Fibroblast of mammary gland (primary cell): Measurements from ENCODE around the gene USP30.
"Not testable (repeated sequence)": the region's sequence is repeated elsewhere in the genome, so short reads cannot be mapped to it uniquely, and the experiment has no call there.

ENCODE experiments used
- DNase-seq: peaks from one replicate; pipeline ENCODE4 v3.0.0-alpha.2; 2010; ENCODE audit warnings: low read depth
- H3K4me3 ChIP-seq: 2 replicates; pipeline ENCODE4 v1.5.1; 2011; ENCODE audit warnings: low read depth, mild to moderate bottlenecking, low read length, moderate library complexity; ENCODE audit not compliant: control insufficient read depth
- TF ChIP-seq, protein P1 (sequence below): conservative IDR thresholded peaks from 2 replicates; pipeline ENCODE4 v1.5.1; 2011; ENCODE audit warnings: low read depth, low read length, inconsistent platforms; ENCODE audit not compliant: control insufficient read depth, insufficient read depth

The USP30 gene

DNA sequence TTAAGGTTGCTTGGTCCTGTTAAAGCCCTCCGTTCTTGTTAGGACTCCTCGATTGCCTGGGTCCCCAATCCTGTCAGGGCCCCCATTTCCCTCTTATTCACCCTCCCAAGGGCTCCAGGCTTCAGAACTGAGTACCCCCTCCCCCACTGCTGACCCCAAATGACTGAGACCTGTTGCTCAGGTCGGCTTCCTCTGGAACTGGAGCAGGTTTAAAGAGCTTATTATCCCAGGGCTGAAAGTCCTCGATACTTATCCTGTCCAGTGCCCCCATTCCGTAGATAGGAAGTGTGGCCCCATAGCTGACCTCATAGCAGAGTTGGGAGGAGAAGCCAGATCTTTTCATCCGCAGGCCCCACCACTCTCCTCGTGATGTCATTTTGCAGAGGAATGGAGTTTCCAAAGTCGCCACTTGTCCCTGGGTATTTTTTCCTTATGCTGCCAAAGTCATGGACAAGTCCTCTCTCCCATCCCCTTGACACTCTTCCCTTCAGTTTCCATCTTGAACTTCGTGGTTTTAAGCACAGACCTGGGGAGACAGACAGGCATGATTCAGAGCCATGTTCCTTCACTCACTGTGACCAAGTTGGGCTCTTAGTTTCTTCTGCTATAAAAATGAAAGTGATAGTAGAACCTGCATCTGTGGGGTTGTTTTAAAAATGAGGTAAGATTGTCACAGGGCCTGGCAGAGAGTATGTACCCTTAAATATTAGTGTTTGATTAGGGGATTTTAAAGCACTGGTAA, 1.2 kb downstream of the USP30 start:
- TF ChIP-seq, protein P1, sequence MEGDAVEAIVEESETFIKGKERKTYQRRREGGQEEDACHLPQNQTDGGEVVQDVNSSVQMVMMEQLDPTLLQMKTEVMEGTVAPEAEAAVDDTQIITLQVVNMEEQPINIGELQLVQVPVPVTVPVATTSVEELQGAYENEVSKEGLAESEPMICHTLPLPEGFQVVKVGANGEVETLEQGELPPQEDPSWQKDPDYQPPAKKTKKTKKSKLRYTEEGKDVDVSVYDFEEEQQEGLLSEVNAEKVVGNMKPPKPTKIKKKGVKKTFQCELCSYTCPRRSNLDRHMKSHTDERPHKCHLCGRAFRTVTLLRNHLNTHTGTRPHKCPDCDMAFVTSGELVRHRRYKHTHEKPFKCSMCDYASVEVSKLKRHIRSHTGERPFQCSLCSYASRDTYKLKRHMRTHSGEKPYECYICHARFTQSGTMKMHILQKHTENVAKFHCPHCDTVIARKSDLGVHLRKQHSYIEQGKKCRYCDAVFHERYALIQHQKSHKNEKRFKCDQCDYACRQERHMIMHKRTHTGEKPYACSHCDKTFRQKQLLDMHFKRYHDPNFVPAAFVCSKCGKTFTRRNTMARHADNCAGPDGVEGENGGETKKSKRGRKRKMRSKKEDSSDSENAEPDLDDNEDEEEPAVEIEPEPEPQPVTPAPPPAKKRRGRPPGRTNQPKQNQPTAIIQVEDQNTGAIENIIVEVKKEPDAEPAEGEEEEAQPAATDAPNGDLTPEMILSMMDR = no peak
- H3K4me3 ChIP-seq = peak overlapping the region; percentile 91
- DNase-seq = peak; percentile 5

DNA sequence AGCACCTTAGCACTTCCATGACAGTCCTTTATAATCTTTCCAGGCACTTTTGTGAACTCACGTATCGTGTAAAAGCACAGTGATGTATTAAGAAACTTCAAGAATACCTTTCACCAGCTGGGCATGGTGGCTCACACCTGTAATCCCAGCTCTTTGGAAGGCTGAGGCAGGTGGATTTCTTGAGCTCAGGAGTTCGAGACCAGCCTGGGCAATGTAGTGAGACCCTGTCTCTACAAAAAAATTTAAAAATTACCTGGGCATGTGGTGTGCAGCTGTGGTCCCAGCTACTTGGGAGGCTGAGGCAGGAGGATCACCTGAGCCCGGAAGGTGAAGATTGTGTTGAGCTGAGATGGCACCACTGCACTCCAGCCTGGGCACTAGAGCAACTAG, 1.7 kb downstream of the USP30 start:
- DNase-seq, H3K4me3 ChIP-seq: not testable (repeated sequence)

DNA sequence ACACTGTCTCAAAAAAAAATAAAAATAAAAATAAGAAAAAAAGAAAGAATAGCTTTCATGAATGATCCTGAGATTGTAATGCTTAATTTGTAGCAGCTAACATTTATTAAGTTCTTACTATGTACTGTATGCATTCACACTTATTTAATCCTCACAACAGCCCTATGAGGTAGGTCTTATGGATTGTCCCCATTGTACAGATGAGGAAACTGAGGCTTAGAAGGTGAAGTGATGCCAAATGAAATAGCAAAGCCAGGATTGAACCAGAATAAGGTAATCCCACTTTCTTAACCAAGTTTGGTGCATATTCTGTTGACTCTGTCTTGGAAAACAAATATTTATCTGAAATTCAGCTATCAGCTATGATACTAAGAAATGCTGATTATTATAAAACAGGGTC, 2.1 kb downstream of the USP30 start:
- DNase-seq = no peak
- no peak overlapping the region for H3K4me3 ChIP-seq
- TF ChIP-seq, protein P1 = no peak

DNA sequence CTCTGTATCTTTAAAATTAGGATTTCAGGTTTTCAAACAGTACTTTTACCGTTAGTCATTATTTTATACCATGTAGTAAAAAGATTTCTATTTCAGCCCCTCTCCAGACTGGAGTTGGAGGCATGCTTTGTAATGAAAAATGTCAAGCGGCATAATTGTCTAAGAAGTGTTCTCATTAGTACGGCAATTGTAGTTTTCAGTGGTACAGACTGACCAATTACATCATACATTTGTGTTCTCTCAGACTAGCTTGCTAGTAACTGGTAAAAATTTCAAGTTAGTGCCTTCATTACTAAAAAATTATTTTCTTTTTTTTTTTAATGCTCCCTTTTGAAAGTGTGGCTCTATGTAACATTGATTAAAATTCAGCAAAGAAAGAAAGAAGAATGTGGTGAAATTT, 4.5 kb downstream of the USP30 start:
- no peak overlapping the region for H3K4me3 ChIP-seq
- no peak for DNase-seq
- TF ChIP-seq, protein P1 = no peak

DNA sequence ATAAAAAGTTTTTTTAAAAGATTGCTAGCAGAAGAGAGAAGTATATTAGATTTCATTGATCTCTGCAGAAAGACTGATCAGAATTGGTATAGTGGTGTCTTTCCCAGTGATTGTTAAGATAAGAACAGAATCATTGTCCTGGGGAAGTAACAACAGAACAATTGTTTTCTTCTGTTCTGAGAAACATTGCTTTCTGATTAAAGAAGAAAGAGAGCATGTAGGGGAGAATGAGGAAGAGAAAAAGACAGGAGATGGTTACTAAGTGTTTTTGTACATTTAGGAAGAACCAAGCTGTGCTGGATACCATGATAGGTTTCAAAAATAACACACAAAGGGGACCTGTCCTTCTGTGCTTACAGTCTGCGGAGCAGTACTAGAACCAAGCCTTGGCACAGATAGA, 5.0 kb downstream of the USP30 start:
- H3K4me3 ChIP-seq = no peak overlapping the region
- no peak for DNase-seq
- TF ChIP-seq, protein P1 = no peak

DNA sequence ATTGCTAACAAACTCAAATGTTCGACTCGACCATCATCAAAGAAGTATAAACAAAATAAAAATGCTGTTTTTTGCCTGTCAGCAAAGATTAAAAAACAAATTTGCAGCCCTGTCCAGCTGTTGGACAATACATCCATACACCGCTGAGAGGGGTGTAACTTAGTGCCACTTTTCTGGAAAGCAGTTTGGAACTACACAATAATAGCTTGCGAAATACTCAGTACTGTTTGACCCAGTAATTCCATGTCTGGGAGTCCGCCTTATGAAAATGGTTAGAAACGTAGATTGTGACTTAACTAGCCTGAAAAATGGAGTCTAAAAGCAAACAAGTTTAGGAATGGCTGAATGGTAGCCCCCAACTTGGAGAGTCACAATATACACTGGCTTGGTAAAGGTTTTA, 6.4 kb downstream of the USP30 start:
- DNase-seq = no peak
- TF ChIP-seq, protein P1 = no peak
- no peak overlapping the region for H3K4me3 ChIP-seq

DNA sequence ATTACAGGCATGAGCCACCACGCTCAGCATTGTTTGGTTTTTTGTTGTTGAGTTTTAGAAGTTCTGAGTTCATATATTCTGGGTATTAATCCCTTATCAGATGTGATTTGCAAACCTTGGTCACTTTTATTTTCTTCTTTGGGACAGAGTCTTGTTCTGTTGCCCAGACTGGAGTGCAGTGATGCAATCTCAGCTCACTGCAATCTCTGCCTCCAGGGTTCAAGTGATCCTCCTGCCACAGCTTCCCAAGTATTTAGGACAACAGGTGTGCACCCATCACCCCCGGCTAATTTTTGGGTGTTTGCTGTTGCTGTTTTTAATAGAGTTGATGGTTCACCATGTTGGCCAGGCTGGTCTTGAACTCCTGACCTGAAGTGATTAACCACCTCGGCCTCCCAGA, 11.8 kb downstream of the USP30 start:
- TF ChIP-seq, protein P1 = no peak
- H3K4me3 ChIP-seq = no peak overlapping the region

More for the DNA sequence above, 11.8 kb downstream of the USP30 start:
- DNase-seq = no peak
